ENCODE measurements around the gene HOMER1.
"Not testable (repeated sequence)": the region's sequence is repeated elsewhere in the genome, so short reads cannot be mapped to it uniquely, and the experiment has no call there.

The HOMER1 gene

GRCh38 chr5:79413112-79413511 is 100.8 kb downstream of the HOMER1 start:
- no peaks in the 10 kb centered on the region for H3K36me3 ChIP-seq (ENCODE audit: control insufficient read depth in 1 of 2, insufficient read depth in 2 of 2, low read length in 2 of 2)
- H3K4me1 ChIP-seq (ENCODE audit: control insufficient read depth in 1 of 2, insufficient read depth in 2 of 2, low read length in 2 of 2): no peaks in the 10 kb centered on the region
- H3K4me3 ChIP-seq (ENCODE audit: low read depth in 1 of 2, low read length in 2 of 2): no peak overlapping the region
- H3K27me3 ChIP-seq (ENCODE audit: low read depth, low read length): no peaks in the 10 kb centered on the region
- no peak overlapping the region for H3K27ac ChIP-seq (ENCODE audit: low read length)
- peaks cover 0 to 4% of the 10 kb centered on the region in 2 donors for H3K9me3 ChIP-seq (ENCODE audit: control insufficient read depth in 1 of 2, low read length in 2 of 2)

DNA sequence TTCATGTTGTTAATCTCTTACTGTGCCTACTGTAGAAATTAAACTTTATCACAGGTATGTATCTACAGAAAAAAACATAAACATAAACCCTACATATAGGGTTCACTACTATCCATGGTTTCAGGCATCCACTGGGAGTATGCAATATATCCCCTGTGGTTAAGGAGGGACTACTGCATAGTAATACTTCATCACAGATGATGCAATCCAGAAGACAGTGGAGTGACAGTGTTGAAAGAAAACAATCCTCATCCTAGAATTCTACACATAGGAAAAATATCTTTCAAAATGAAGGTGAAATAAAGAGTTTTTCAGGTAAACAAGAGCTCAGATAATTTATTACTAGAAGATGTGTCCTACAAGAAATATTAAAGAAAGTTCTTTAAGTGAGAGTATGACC is 105.9 kb downstream of the HOMER1 start:
- no peak overlapping the region for H3K27ac ChIP-seq (ENCODE audit: low read length)
- no peaks in the 10 kb centered on the region for H3K27me3 ChIP-seq (ENCODE audit: low read depth, low read length)
- peaks cover 0 to 4% of the 10 kb centered on the region in 2 donors for H3K9me3 ChIP-seq (ENCODE audit: control insufficient read depth in 1 of 2, low read length in 2 of 2)
- H3K36me3 ChIP-seq (ENCODE audit: control insufficient read depth in 1 of 2, insufficient read depth in 2 of 2, low read length in 2 of 2): no peaks in the 10 kb centered on the region
- no peak overlapping the region for H3K4me3 ChIP-seq (ENCODE audit: low read depth in 1 of 2, low read length in 2 of 2)
- no peaks in the 10 kb centered on the region for H3K4me1 ChIP-seq (ENCODE audit: control insufficient read depth in 1 of 2, insufficient read depth in 2 of 2, low read length in 2 of 2)

GRCh38 chr5:79407591-79407990 is 106.3 kb downstream of the HOMER1 start:
- Histone ChIP-seq H3K4me3 (ENCODE audit: low read depth in 1 of 2, low read length in 2 of 2) (no peak overlapping the region), H3K36me3 (ENCODE audit: control insufficient read depth in 1 of 2, insufficient read depth in 2 of 2, low read length in 2 of 2) (no peaks in the 10 kb centered on the region), H3K27ac (ENCODE audit: low read length) (no peak overlapping the region), H3K4me1 (ENCODE audit: control insufficient read depth in 1 of 2, insufficient read depth in 2 of 2, low read length in 2 of 2) (no peaks in the 10 kb centered on the region), H3K27me3 (ENCODE audit: low read depth, low read length) (no peaks in the 10 kb centered on the region), H3K9me3 (ENCODE audit: control insufficient read depth in 1 of 2, low read length in 2 of 2) (peaks cover 0 to 4% of the 10 kb centered on the region in 2 donors)

DNA sequence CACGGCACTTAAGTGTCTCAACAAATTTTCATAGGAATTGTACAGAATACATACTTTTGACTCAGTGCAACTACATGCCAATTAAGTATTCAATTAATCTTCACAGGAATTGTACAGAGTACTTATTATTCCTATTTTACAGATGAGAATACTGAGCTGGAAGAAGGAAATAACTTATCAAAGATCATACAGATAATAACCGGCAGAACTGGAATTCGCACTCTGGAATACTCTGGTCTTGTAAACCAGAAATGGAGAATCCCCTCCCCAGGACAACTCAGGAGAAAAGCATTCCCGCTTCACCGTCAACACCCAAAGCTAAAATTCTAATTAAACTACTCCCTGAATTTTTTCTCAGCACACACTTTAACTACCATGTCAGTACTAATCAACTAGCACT is 112.7 kb downstream of the HOMER1 start:
- H3K36me3 ChIP-seq (ENCODE audit: control insufficient read depth in 1 of 2, insufficient read depth in 2 of 2, low read length in 2 of 2): no peaks in the 10 kb centered on the region
- H3K4me3 ChIP-seq (ENCODE audit: low read depth in 1 of 2, low read length in 2 of 2): no peak overlapping the region
- no peaks in the 10 kb centered on the region for H3K9me3 ChIP-seq (ENCODE audit: control insufficient read depth in 1 of 2, low read length in 2 of 2)
- no peaks in the 10 kb centered on the region for H3K27me3 ChIP-seq (ENCODE audit: low read depth, low read length)
- no peaks in the 10 kb centered on the region for H3K4me1 ChIP-seq (ENCODE audit: control insufficient read depth in 1 of 2, insufficient read depth in 2 of 2, low read length in 2 of 2)
- no peak overlapping the region for H3K27ac ChIP-seq (ENCODE audit: low read length)

- Histone ChIP-seq H3K36me3 (ENCODE audit: control insufficient read depth in 1 of 2, insufficient read depth in 2 of 2, low read length in 2 of 2) (no peaks in the 10 kb centered on the region), H3K27ac (ENCODE audit: low read length) (no peak overlapping the region), H3K9me3 (ENCODE audit: control insufficient read depth in 1 of 2, low read length in 2 of 2) (no peaks in the 10 kb centered on the region), H3K4me3 (ENCODE audit: low read depth in 1 of 2, low read length in 2 of 2) (no peak overlapping the region), H3K27me3 (ENCODE audit: low read depth, low read length) (no peaks in the 10 kb centered on the region), H3K4me1 (ENCODE audit: control insufficient read depth in 1 of 2, insufficient read depth in 2 of 2, low read length in 2 of 2) (no peaks in the 10 kb centered on the region)
Observed at GRCh38 chr5:79399046-79399445, 114.9 kb downstream of the HOMER1 start.

GRCh38 chr5:79397080-79397479 is 116.9 kb downstream of the HOMER1 start:
- Histone ChIP-seq H3K27me3 (ENCODE audit: low read depth, low read length) (no peaks in the 10 kb centered on the region), H3K36me3 (ENCODE audit: control insufficient read depth in 1 of 2, insufficient read depth in 2 of 2, low read length in 2 of 2) (no peaks in the 10 kb centered on the region), H3K4me3 (ENCODE audit: low read depth in 1 of 2, low read length in 2 of 2) (no peak overlapping the region), H3K27ac (ENCODE audit: low read length) (no peak overlapping the region), H3K4me1 (ENCODE audit: control insufficient read depth in 1 of 2, insufficient read depth in 2 of 2, low read length in 2 of 2) (no peaks in the 10 kb centered on the region), H3K9me3 (ENCODE audit: control insufficient read depth in 1 of 2, low read length in 2 of 2) (no peaks in the 10 kb centered on the region)

- H3K4me1 ChIP-seq (ENCODE audit: control insufficient read depth in 1 of 2, insufficient read depth in 2 of 2, low read length in 2 of 2): no peaks in the 10 kb centered on the region
- no peak overlapping the region for H3K4me3 ChIP-seq (ENCODE audit: low read depth in 1 of 2, low read length in 2 of 2)
- H3K9me3 ChIP-seq (ENCODE audit: control insufficient read depth in 1 of 2, low read length in 2 of 2): no peaks in the 10 kb centered on the region
- no peaks in the 10 kb centered on the region for H3K36me3 ChIP-seq (ENCODE audit: control insufficient read depth in 1 of 2, insufficient read depth in 2 of 2, low read length in 2 of 2)
- no peak overlapping the region for H3K27ac ChIP-seq (ENCODE audit: low read length)
- no peaks in the 10 kb centered on the region for H3K27me3 ChIP-seq (ENCODE audit: low read depth, low read length)
Observed at GRCh38 chr5:79396265-79396664, 117.7 kb downstream of the HOMER1 start.

- Histone ChIP-seq H3K36me3 (ENCODE audit: control insufficient read depth in 1 of 2, insufficient read depth in 2 of 2, low read length in 2 of 2) (no peaks in the 10 kb centered on the region), H3K9me3 (ENCODE audit: control insufficient read depth in 1 of 2, low read length in 2 of 2) (no peaks in the 10 kb centered on the region), H3K4me3 (ENCODE audit: low read depth in 1 of 2, low read length in 2 of 2) (no peak overlapping the region), H3K27ac (ENCODE audit: low read length) (no peak overlapping the region), H3K27me3 (ENCODE audit: low read depth, low read length) (no peaks in the 10 kb centered on the region), H3K4me1 (ENCODE audit: control insufficient read depth in 1 of 2, insufficient read depth in 2 of 2, low read length in 2 of 2) (no peaks in the 10 kb centered on the region)
Observed at GRCh38 chr5:79395296-79395695, 118.6 kb downstream of the HOMER1 start.

DNA sequence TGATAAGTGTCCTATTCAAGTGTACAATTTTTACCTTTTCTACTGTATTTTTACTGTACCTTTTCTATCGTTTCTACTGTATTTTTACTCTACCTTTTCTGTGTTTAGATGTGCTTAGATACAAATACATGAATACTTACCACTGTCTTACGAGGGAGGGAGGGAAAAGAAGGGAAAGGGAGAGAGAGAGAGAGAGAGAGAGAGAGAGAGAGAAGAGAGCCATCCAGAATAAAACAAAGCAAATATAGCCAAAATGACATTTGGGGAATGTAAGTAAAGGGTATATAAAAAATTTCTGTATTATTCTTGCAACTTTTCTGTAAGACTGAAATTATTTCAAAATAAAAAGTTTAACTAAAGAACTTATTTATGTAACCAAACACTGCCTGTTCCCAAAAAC is 121.2 kb downstream of the HOMER1 start:
- no peaks in the 10 kb centered on the region for H3K36me3 ChIP-seq (ENCODE audit: control insufficient read depth in 1 of 2, insufficient read depth in 2 of 2, low read length in 2 of 2)
- no peaks in the 10 kb centered on the region for H3K4me1 ChIP-seq (ENCODE audit: control insufficient read depth in 1 of 2, insufficient read depth in 2 of 2, low read length in 2 of 2)
- H3K4me3 ChIP-seq (ENCODE audit: low read depth in 1 of 2, low read length in 2 of 2): no peak overlapping the region
- no peaks in the 10 kb centered on the region for H3K9me3 ChIP-seq (ENCODE audit: control insufficient read depth in 1 of 2, low read length in 2 of 2)
- no peak overlapping the region for H3K27ac ChIP-seq (ENCODE audit: low read length)
- H3K27me3 ChIP-seq (ENCODE audit: low read depth, low read length): no peaks in the 10 kb centered on the region

DNA sequence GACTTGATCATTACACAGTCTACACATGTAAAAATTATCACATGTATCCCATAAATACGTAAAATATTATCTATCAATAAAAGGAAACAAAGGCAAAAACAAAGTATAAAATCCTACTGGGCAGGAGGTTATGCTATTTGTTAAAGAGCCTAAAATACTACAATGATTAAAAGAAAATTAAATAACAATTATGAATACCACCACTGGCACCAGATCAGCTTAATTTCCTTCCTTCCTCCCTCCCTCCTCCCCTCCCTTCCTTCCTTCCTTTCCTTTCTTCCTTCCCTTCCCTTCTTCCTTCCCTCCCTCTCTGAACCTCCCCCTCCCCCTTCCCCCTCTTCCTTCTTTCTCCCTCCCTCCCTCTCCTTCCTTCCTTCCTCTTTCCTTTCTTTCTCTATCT is 127.3 kb downstream of the HOMER1 start:
- Histone ChIP-seq H3K27ac (ENCODE audit: low read length) (no peak overlapping the region), H3K27me3 (ENCODE audit: low read depth, low read length) (no peaks in the 10 kb centered on the region), H3K9me3 (ENCODE audit: control insufficient read depth in 1 of 2, low read length in 2 of 2) (peaks cover 0 to 7% of the 10 kb centered on the region in 2 donors), H3K4me3 (ENCODE audit: low read depth in 1 of 2, low read length in 2 of 2) (no peak overlapping the region), H3K4me1 (ENCODE audit: control insufficient read depth in 1 of 2, insufficient read depth in 2 of 2, low read length in 2 of 2) (no peaks in the 10 kb centered on the region), H3K36me3 (ENCODE audit: control insufficient read depth in 1 of 2, insufficient read depth in 2 of 2, low read length in 2 of 2) (peaks cover 0 to 4% of the 10 kb centered on the region in 2 donors)

DNA sequence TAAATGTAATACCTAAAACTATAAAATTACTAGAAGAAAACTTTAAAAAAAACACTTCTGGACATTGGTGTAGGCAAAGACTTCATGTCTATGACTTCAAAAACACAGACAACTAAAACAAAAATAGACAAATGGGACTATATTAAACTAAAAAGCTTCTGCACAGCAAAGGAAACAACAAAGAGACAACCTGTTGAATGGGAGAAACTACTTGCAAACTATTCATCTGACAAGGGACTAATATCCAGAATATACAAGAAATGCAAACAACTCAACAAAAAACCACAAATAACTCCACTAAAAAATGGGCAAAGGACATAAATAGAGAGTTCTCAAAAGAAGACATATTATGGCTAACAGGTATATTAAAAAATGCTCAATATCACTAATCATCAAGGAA is 128.8 kb downstream of the HOMER1 start:
- peaks cover 0 to 13% of the 10 kb centered on the region in 2 donors for H3K9me3 ChIP-seq (ENCODE audit: control insufficient read depth in 1 of 2, low read length in 2 of 2)
- not testable (repeated sequence) for H3K4me3 ChIP-seq (ENCODE audit: low read depth in 1 of 2, low read length in 2 of 2); H3K36me3 ChIP-seq (ENCODE audit: control insufficient read depth in 1 of 2, insufficient read depth in 2 of 2, low read length in 2 of 2); H3K4me1 ChIP-seq (ENCODE audit: control insufficient read depth in 1 of 2, insufficient read depth in 2 of 2, low read length in 2 of 2); H3K27ac ChIP-seq (ENCODE audit: low read length); H3K27me3 ChIP-seq (ENCODE audit: low read depth, low read length)

- peaks cover 0 to 13% of the 10 kb centered on the region in 2 donors for H3K9me3 ChIP-seq (ENCODE audit: control insufficient read depth in 1 of 2, low read length in 2 of 2)
Observed at GRCh38 chr5:79378510-79379186, 135.3 kb downstream of the HOMER1 start.

More at GRCh38 chr5:79378510-79379186, 135.3 kb downstream of the HOMER1 start:
- H3K36me3 ChIP-seq (ENCODE audit: control insufficient read depth in 1 of 2, insufficient read depth in 2 of 2, low read length in 2 of 2): peaks cover 0 to 4% of the 10 kb centered on the region in 2 donors
- no peaks in the 10 kb centered on the region for H3K27me3 ChIP-seq (ENCODE audit: low read depth, low read length)
- no peak overlapping the region for H3K4me3 ChIP-seq (ENCODE audit: low read depth in 1 of 2, low read length in 2 of 2)
- H3K4me1 ChIP-seq (ENCODE audit: control insufficient read depth in 1 of 2, insufficient read depth in 2 of 2, low read length in 2 of 2): no peaks in the 10 kb centered on the region
- no peak overlapping the region for H3K27ac ChIP-seq (ENCODE audit: low read length)
